ENCODE data around the gene RAB38.

RAB38 gene

GRCh38 chr11:88101881-88102597 lies 73.2 kb downstream of the RAB38 start:
- H3K27ac ChIP-seq = no peak overlapping the region

GRCh38 chr11:88100151-88100550 lies 75.1 kb downstream of the RAB38 start:
- Histone ChIP-seq H3K27me3 (no peaks in the 10 kb centered on the region), H3K27ac (no peak overlapping the region), H3K36me3 (no peaks in the 10 kb centered on the region), H3K9me3 (no peaks in the 10 kb centered on the region), H3K4me1 (ENCODE audit: control insufficient read depth in 1 of 2, insufficient read depth in 1 of 2, low read depth in 1 of 2, low read length in 1 of 2) (no peaks in the 10 kb centered on the region), H3K4me3 (ENCODE audit: low read depth in 1 of 2, low read length in 1 of 2) (no peak overlapping the region)
- no peak for TF ChIP-seq CTCF (IDR thresholded peaks at IDR 0.05)

More at GRCh38 chr11:88101881-88102597, 73.2 kb downstream of the RAB38 start:
- no peaks in the 10 kb centered on the region for H3K9me3 ChIP-seq
- no peaks in the 10 kb centered on the region for H3K27me3 ChIP-seq
- no peaks in the 10 kb centered on the region for H3K4me1 ChIP-seq (ENCODE audit: control insufficient read depth in 1 of 2, insufficient read depth in 1 of 2, low read depth in 1 of 2, low read length in 1 of 2)
- H3K36me3 ChIP-seq = no peaks in the 10 kb centered on the region
- no peak overlapping the region for H3K4me3 ChIP-seq (ENCODE audit: low read depth in 1 of 2, low read length in 1 of 2)
- TF ChIP-seq CTCF (IDR thresholded peaks at IDR 0.05) = no peak

GRCh38 chr11:88098289-88098688 lies 77.0 kb downstream of the RAB38 start:
- no peak for TF ChIP-seq CTCF (IDR thresholded peaks at IDR 0.05)
- H3K4me1 ChIP-seq (ENCODE audit: control insufficient read depth in 1 of 2, insufficient read depth in 1 of 2, low read depth in 1 of 2, low read length in 1 of 2) = no peaks in the 10 kb centered on the region
- H3K27ac ChIP-seq = no peak overlapping the region
- no peaks in the 10 kb centered on the region for H3K9me3 ChIP-seq
- H3K36me3 ChIP-seq = no peaks in the 10 kb centered on the region
- no peaks in the 10 kb centered on the region for H3K27me3 ChIP-seq
- no peak overlapping the region for H3K4me3 ChIP-seq (ENCODE audit: low read depth in 1 of 2, low read length in 1 of 2)

- Histone ChIP-seq H3K27ac (no peak overlapping the region), H3K27me3 (no peaks in the 10 kb centered on the region), H3K9me3 (no peaks in the 10 kb centered on the region), H3K4me3 (ENCODE audit: low read depth in 1 of 2, low read length in 1 of 2) (no peak overlapping the region), H3K36me3 (no peaks in the 10 kb centered on the region), H3K4me1 (ENCODE audit: control insufficient read depth in 1 of 2, insufficient read depth in 1 of 2, low read depth in 1 of 2, low read length in 1 of 2) (no peaks in the 10 kb centered on the region)
- TF ChIP-seq CTCF (IDR thresholded peaks at IDR 0.05) = no peak
These were observed 86.1 kb downstream of the RAB38 start for GRCh38 chr11:88089134-88089533.

GRCh38 chr11:88087337-88087736 lies 87.9 kb downstream of the RAB38 start:
- H3K27me3 ChIP-seq = no peaks in the 10 kb centered on the region
- no peak overlapping the region for H3K4me3 ChIP-seq (ENCODE audit: low read depth in 1 of 2, low read length in 1 of 2)
- TF ChIP-seq CTCF (IDR thresholded peaks at IDR 0.05) = no peak
- H3K9me3 ChIP-seq = no peaks in the 10 kb centered on the region
- no peak overlapping the region for H3K27ac ChIP-seq
- no peaks in the 10 kb centered on the region for H3K4me1 ChIP-seq (ENCODE audit: control insufficient read depth in 1 of 2, insufficient read depth in 1 of 2, low read depth in 1 of 2, low read length in 1 of 2)
- no peaks in the 10 kb centered on the region for H3K36me3 ChIP-seq

Measured in neutrophil (primary cell).